Right lobe of liver (tissue), 4 donors: ENCODE measurements around the gene MYO5B.

Experiments used
- CTCF ChIP-seq, 4 donors: fragments of 200-600 bp in 3 of 4; fragments of 450-650 bp in 1 of 4; IDR thresholded peaks; one replicate each; pipeline versions ENCODE4 v1.5.1 to v1.8.0; 2016 to 2022; ENCODE audit warnings: antibody characterized with exemption in 4 of 4, mild to moderate bottlenecking in 2 of 4
- POLR2A ChIP-seq: fragments of 450-650 bp; IDR thresholded peaks from one replicate; pipeline ENCODE4 v1.6.1; 2017; ENCODE audit warnings: antibody characterized with exemption, mild to moderate bottlenecking
- donor health status: DM: no; HTN: no; CAD: no.
- donor health status: DM: no; HTN: no; CAD: no.
- donor health status: DM: no; HTN: yes; CAD: no.

GRCh38 chr18:49853011-49853410 is 341.9 kb downstream of the MYO5B start:
- no peak for TF ChIP-seq POLR2A
- no peak for TF ChIP-seq CTCF (IDR thresholded peaks at IDR 0.05)
